K562 (cell line): ENCODE results near the gene LLCFC1.

Experiments
- CHD2 ChIP-seq: IDR thresholded peaks from 2 replicates; pipeline ENCODE4 v1.6.1; 2011; ENCODE audit warnings: low read depth, low read length
- CTCF ChIP-seq, 3 experiments: IDR thresholded peaks in 2 of 3; conservative IDR thresholded peaks in 1 of 3; 2 replicates each; pipeline ENCODE4 v1.5.1; 2011 to 2012; ENCODE audit warnings: low read length in 3 of 3, mild to moderate bottlenecking in 3 of 3, control low read depth in 2 of 3, improper control_type of control experiment in 1 of 3, inconsistent platforms in 1 of 3, low read depth in 1 of 3, mixed read lengths in 1 of 3, moderate library complexity in 1 of 3; ENCODE audit not compliant: insufficient read depth in 2 of 3
- POLR2AphosphoS5 ChIP-seq: IDR thresholded peaks from 2 replicates; pipeline ENCODE4 v1.6.1; 2011; ENCODE audit warnings: mild to moderate bottlenecking, low read depth, low read length, moderate library complexity; ENCODE audit not compliant: control insufficient read depth, insufficient read depth
- TCF3 ChIP-seq: sonication (generic); formaldehyde crosslinking; IDR thresholded peaks from 2 replicates; pipeline ENCODE4 v1.4.0; 2020; ENCODE audit warnings: mild to moderate bottlenecking, missing genetic modification reagents
- THAP12 ChIP-seq: fragments of 250-450 bp; sonication (Bioruptor Pico); IDR thresholded peaks from 2 replicates; pipeline ENCODE4 v1.9.0; 2021; ENCODE audit warnings: mild to moderate bottlenecking, inconsistent platforms
- ZNF583 ChIP-seq: fragments of 250-450 bp; sonication (Bioruptor Pico); IDR thresholded peaks from 2 replicates; pipeline ENCODE4 v1.4.0; 2020

GRCh38 chr7:142896741-142897379 is 42.4 kb upstream of the LLCFC1 start:
- TF ChIP-seq CTCF (IDR thresholded peaks at IDR 0.05 in 2 of 3, conservative IDR thresholded peaks at IDR 0.05 in 1 of 3; ENCODE audit: insufficient read depth in 2 of 3, low read depth in 1 of 3, low read length in 3 of 3), result no peak
- no peak for TF ChIP-seq CHD2
- TF ChIP-seq ZNF583 (CRISPR knock-in tag), result no peak
- no peak for TF ChIP-seq THAP12
- TF ChIP-seq TCF3 (CRISPR knock-in tag), result no peak
- TF ChIP-seq POLR2AphosphoS5, result no peak
